Activated B cell treated with CpG ODN at 0.5 μM for 24 hours (primary cell): ENCODE results near the gene ZNF541. TPM values are rescaled to one million over a fixed set of nuclear protein-coding genes. Genes with fewer than 3 reads are reported as not detected.

Source experiments
- ATAC-seq: fragments of 200-7000 bp; cut with Tn5 transposase; one replicate; pipeline ENCODE4 v1.10.0; 2021; ENCODE audit warnings: low read depth, mild to moderate bottlenecking, moderate library complexity
- CTCF ChIA-PET: fragments of 350-600 bp; sonication (Branson Sonifier 250); formaldehyde crosslinking; loops from one replicate; lab custom pipeline; 2021; ENCODE audit warnings: antibody characterized with exemption; lab: Charles Lee
- POLR2A ChIA-PET: fragments of 350-600 bp; sonication (Branson Sonifier 250); formaldehyde crosslinking; loops from one replicate; lab custom pipeline; 2021; ENCODE audit warnings: antibody characterized with exemption; lab: Charles Lee
- DNase-seq: peaks from one replicate; pipeline ENCODE4 v3.0.0; 2022
- H3K27ac Mint-ChIP-seq: one replicate; pipeline ENCODE4 v1.8.0; 2020; ENCODE audit warnings: mixed read lengths
- H3K27me3 Mint-ChIP-seq: one replicate; pipeline ENCODE4 v1.8.0; 2021; ENCODE audit warnings: mixed read lengths
- H3K36me3 Mint-ChIP-seq: one replicate; pipeline ENCODE4 v1.8.0; 2021; ENCODE audit warnings: low read depth, mixed read lengths
- H3K4me1 Mint-ChIP-seq: one replicate; pipeline ENCODE4 v1.8.0; 2021; ENCODE audit warnings: mixed read lengths
- H3K4me3 Mint-ChIP-seq: one replicate; pipeline ENCODE4 v1.8.0; 2020; ENCODE audit warnings: mild to moderate bottlenecking, mixed read lengths
- H3K9me3 Mint-ChIP-seq: one replicate; pipeline ENCODE4 v1.8.0; 2020; ENCODE audit warnings: mixed read lengths
- CTCF ChIP-seq: fragments of 200-600 bp; IDR thresholded peaks from one replicate; pipeline ENCODE4 v1.8.0; 2022; ENCODE audit warnings: antibody characterized with exemption, mild to moderate bottlenecking
- intact Hi-C: fragments of 100-400 bp; cut with micrococcal nuclease; formaldehyde crosslinking; loops from one replicate; pipeline ENCODE4 v1.15.1; 2024
- total RNA-seq: library from RNA; stranded (reverse); gene quantifications from 2 replicates; pipeline ENCODE4 v1.2.3, GENCODE V29; 2022

The ZNF541 gene
- not detected in 2 replicates for total RNA-seq

- Mint-ChIP-seq H3K36me3 (no peaks in the 10 kb centered on the region), H3K9me3 (no peaks in the 10 kb centered on the region), H3K27me3 (peaks cover 34% of the 10 kb centered on the region), H3K27ac (no peak within 1 kb of the TSS), H3K4me1 (peaks cover 18% of the 10 kb centered on the region), H3K4me3 (peak within 1 kb of the TSS; percentile 59)
- ATAC-seq (peak; percentile 61), DNase-seq (peak; percentile 30)
- CTCF ChIA-PET: no interaction called here
- POLR2A ChIA-PET: no interaction called here
- no peak for TF ChIP-seq CTCF
- intact Hi-C loops: no loop called here
These were observed at the start of gene ZNF541 for GRCh38 chr19:47573071-47574026. Gene ZNF541, minus strand, starts transcription at chr19:47573148. Its CDS starts 17,292 bp downstream, at chr19:47555856.

DNA sequence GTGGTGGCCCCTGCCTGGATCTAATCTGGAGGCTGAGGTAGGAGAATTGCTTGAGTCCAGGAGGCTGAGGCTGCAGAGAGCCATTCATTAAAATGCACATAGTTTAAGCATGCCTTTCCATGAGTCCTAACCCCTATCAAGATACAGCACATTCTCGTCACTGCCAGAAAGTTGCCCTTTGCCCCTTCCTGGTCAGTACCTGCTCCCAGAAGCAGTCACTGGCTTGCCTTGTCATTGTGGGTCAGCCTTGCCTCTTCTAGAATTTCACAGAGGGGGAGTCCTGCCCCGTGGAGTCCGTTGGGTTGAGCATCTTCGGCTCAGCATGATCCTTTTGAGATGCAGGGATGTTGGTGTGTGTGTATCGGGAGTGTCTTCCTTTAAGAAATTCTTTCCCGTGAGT, 46.8 kb upstream of the ZNF541 start:
- Mint-ChIP-seq H3K36me3 (peaks cover 21% of the 10 kb centered on the region), H3K4me3 (no peak overlapping the region), H3K27ac (no peak overlapping the region), H3K4me1 (peaks cover 25% of the 10 kb centered on the region), H3K9me3 (no peaks in the 10 kb centered on the region), H3K27me3 (no peaks in the 10 kb centered on the region)
- ATAC-seq: no peak
- no peak for TF ChIP-seq CTCF
- DNase-seq: no peak
- intact Hi-C loops: no loop called here
- POLR2A ChIA-PET: interaction anchor here (0.6 to 1.0 kb wide), 2 partner anchors 10 to 464 kb away, joined by 3 read pairs; no protein-coding TSS in a partner anchor
- CTCF ChIA-PET: no interaction called here

DNA sequence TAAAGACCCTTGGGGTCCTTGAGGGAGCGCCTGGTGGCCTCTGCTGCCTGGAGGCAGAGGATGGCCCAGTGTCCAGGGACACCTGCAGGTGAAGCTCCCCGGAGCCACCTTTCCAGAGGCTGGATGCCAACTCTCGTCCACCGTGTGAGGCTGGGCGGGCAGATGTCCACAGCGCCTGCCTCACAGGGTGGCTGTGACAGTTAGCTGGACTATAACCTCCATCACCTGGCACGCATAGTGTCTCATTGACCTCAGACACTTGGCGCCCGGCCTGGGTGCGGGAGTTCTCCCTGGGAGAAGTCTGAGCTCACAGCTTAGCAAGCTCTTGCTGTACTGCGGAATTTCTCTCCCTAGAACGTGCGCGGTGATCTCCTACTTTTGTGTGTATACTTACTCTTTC, 45.8 kb upstream of the ZNF541 start:
- Mint-ChIP-seq H3K36me3 (peaks cover 17% of the 10 kb centered on the region), H3K4me3 (no peak overlapping the region), H3K4me1 (peaks cover 32% of the 10 kb centered on the region), H3K9me3 (peaks cover 2% of the 10 kb centered on the region), H3K27ac (no peak overlapping the region), H3K27me3 (no peaks in the 10 kb centered on the region)
- no peak for DNase-seq
- POLR2A ChIA-PET: interaction anchor here (0.5 kb wide), 1 partner anchor 134 kb away, joined by 5 read pairs; no protein-coding TSS in a partner anchor
- no peak for ATAC-seq
- no peak for TF ChIP-seq CTCF
- intact Hi-C loops: no loop called here
- CTCF ChIA-PET: no interaction called here

DNA sequence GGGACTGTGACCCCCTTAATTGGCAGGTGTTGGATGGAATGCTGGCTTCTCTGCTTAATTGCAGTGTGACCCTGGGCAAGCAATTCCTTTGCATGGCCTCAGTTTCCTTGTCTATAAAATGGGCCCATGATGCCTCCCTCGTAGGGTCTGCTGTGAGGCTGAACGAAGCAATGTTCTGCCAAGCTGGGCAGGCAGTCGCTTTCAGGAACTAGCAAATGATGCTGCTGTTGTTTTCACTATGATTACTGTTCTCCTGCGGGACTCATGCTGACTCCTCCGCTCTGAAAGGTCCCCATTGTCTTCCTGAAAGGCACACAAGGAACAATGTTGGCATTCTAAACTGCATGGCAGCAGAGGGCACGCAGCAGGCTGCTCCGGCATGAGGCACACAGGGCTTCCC, 42.8 kb upstream of the ZNF541 start:
- no peak for TF ChIP-seq CTCF
- POLR2A ChIA-PET: no interaction called here
- Mint-ChIP-seq H3K27me3 (no peaks in the 10 kb centered on the region), H3K4me1 (peaks cover 51% of the 10 kb centered on the region), H3K36me3 (peaks cover 11% of the 10 kb centered on the region), H3K4me3 (no peak overlapping the region), H3K9me3 (peaks cover 2% of the 10 kb centered on the region), H3K27ac (no peak overlapping the region)
- intact Hi-C loops: no loop called here
- ATAC-seq (no peak), DNase-seq (no peak)
- CTCF ChIA-PET: no interaction called here

- Mint-ChIP-seq H3K4me1 (peaks cover 56% of the 10 kb centered on the region), H3K9me3 (peaks cover 2% of the 10 kb centered on the region), H3K36me3 (peaks cover 10% of the 10 kb centered on the region), H3K4me3 (no peak overlapping the region), H3K27ac (no peak overlapping the region), H3K27me3 (no peaks in the 10 kb centered on the region)
- no peak for ATAC-seq
- no peak for DNase-seq
- CTCF ChIA-PET: no interaction called here
- intact Hi-C loops: no loop called here
- POLR2A ChIA-PET: no interaction called here
- no peak for TF ChIP-seq CTCF
These were observed 42.3 kb upstream of the ZNF541 start for GRCh38 chr19:47615230-47615629.
